ENCODE measurements around the gene CACNA2D3. TPM values are rescaled to one million over a fixed set of nuclear protein-coding genes. Genes with fewer than 3 reads are reported as not detected.

Gene CACNA2D3
- total and polyA plus RNA-seq, 2 experiments from 2014 or later = 1.1 to 2.5 TPM

- no peaks in the 10 kb centered on the region for H3K9me3 ChIP-seq (ENCODE audit: low read depth)
- H3K9me2 ChIP-seq (replicated peaks; ENCODE audit: insufficient read depth) = no peaks in the 10 kb centered on the region
- no peak overlapping the region for H3K4me2 ChIP-seq
- H3K4me3 ChIP-seq = no peak overlapping the region
- H3K27me3 ChIP-seq = no peaks in the 10 kb centered on the region
- no peaks in the 10 kb centered on the region for H3K36me3 ChIP-seq (replicated peaks; ENCODE audit: insufficient read depth, low read depth)
- H3K79me2 ChIP-seq = no peaks in the 10 kb centered on the region
- no peak for DNase-seq (ENCODE audit: low spot score)
- WGBS (ENCODE audit: low lambda C conversion rate, missing lambda C conversion rate) = 93% methylated on average over 3 of the region's 3 CpGs
- H3K27ac ChIP-seq = no peak overlapping the region
- H2AFZ ChIP-seq = no peak overlapping the region
- H4K20me1 ChIP-seq (ENCODE audit: insufficient read depth, poor library complexity, severe bottlenecking) = no peaks in the 10 kb centered on the region
- H3K4me1 ChIP-seq (ENCODE audit: insufficient read depth) = no peaks in the 10 kb centered on the region
- TF ChIP-seq EZH2phosphoT487 (IDR thresholded peaks at IDR 0.05; ENCODE audit: low read depth, severe bottlenecking, unreplicated experiment) = no peak
- TF ChIP-seq EZH2 (IDR thresholded peaks at IDR 0.05; ENCODE audit: borderline replicate concordance) = no peak
- no peak for TF ChIP-seq CTCF (IDR thresholded peaks at IDR 0.05; ENCODE audit: poor library complexity)
Observed at GRCh38 chr3:54814224-54814623, 691.9 kb downstream of the CACNA2D3 start.

DNA sequence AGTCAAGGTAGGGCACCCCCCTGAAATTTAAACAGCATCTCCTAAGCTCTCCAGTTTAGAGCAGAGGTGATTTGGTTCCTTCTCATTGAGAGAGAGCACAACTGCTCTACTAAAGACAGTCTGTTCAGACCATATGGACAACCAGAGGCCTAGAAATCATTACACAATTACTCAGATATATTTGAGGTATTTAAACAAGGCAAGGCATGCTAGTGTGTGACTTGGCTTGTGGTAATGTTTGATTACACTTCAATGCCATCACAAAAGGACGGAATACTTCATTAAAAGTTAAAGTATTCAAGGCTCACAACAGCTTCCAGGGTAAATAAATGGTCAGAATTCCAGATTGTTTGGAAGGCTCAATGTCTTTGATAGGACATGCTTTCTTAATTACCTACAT is 695.3 kb downstream of the CACNA2D3 start:
- Histone ChIP-seq H2AFZ (no peak overlapping the region), H3K9me2 (replicated peaks; ENCODE audit: insufficient read depth) (no peaks in the 10 kb centered on the region), H3K79me2 (no peaks in the 10 kb centered on the region), H3K36me3 (replicated peaks; ENCODE audit: insufficient read depth, low read depth) (no peaks in the 10 kb centered on the region), H3K4me1 (ENCODE audit: insufficient read depth) (peaks cover 5% of the 10 kb centered on the region), H3K9me3 (ENCODE audit: low read depth) (no peaks in the 10 kb centered on the region), H3K27me3 (no peaks in the 10 kb centered on the region), H3K4me3 (no peak overlapping the region), H4K20me1 (ENCODE audit: insufficient read depth, poor library complexity, severe bottlenecking) (no peaks in the 10 kb centered on the region), H3K27ac (no peak overlapping the region), H3K4me2 (no peak overlapping the region)
- DNase-seq (ENCODE audit: low spot score) = no peak
- WGBS (ENCODE audit: low lambda C conversion rate, missing lambda C conversion rate) = 96% methylated on average over 1 of the region's 1 CpG
- TF ChIP-seq EZH2phosphoT487 (IDR thresholded peaks at IDR 0.05; ENCODE audit: low read depth, severe bottlenecking, unreplicated experiment) (no peak), EZH2 (IDR thresholded peaks at IDR 0.05; ENCODE audit: borderline replicate concordance) (no peak), CTCF (IDR thresholded peaks at IDR 0.05; ENCODE audit: poor library complexity) (no peak)

GRCh38 chr3:54818486-54818885 is 696.1 kb downstream of the CACNA2D3 start:
- WGBS (ENCODE audit: low lambda C conversion rate, missing lambda C conversion rate) = 100% methylated on average over 2 of the region's 2 CpGs
- DNase-seq (ENCODE audit: low spot score) = no peak
- Histone ChIP-seq H3K4me3 (no peak overlapping the region), H3K9me3 (ENCODE audit: low read depth) (no peaks in the 10 kb centered on the region), H3K79me2 (no peaks in the 10 kb centered on the region), H3K27me3 (no peaks in the 10 kb centered on the region), H3K4me1 (ENCODE audit: insufficient read depth) (peaks cover 5% of the 10 kb centered on the region), H4K20me1 (ENCODE audit: insufficient read depth, poor library complexity, severe bottlenecking) (no peaks in the 10 kb centered on the region), H3K4me2 (no peak overlapping the region), H3K36me3 (replicated peaks; ENCODE audit: insufficient read depth, low read depth) (no peaks in the 10 kb centered on the region), H3K9me2 (replicated peaks; ENCODE audit: insufficient read depth) (no peaks in the 10 kb centered on the region), H2AFZ (no peak overlapping the region), H3K27ac (no peak overlapping the region)
- TF ChIP-seq EZH2 (IDR thresholded peaks at IDR 0.05; ENCODE audit: borderline replicate concordance) (no peak), CTCF (IDR thresholded peaks at IDR 0.05; ENCODE audit: poor library complexity) (no peak), EZH2phosphoT487 (IDR thresholded peaks at IDR 0.05; ENCODE audit: low read depth, severe bottlenecking, unreplicated experiment) (no peak)

GRCh38 chr3:54818942-54819341 is 696.6 kb downstream of the CACNA2D3 start:
- Histone ChIP-seq H3K79me2 (no peaks in the 10 kb centered on the region), H3K4me3 (no peak overlapping the region), H3K9me3 (ENCODE audit: low read depth) (no peaks in the 10 kb centered on the region), H3K36me3 (replicated peaks; ENCODE audit: insufficient read depth, low read depth) (no peaks in the 10 kb centered on the region), H3K27ac (no peak overlapping the region), H4K20me1 (ENCODE audit: insufficient read depth, poor library complexity, severe bottlenecking) (no peaks in the 10 kb centered on the region), H3K27me3 (no peaks in the 10 kb centered on the region), H3K4me1 (ENCODE audit: insufficient read depth) (peaks cover 5% of the 10 kb centered on the region), H3K4me2 (no peak overlapping the region), H3K9me2 (replicated peaks; ENCODE audit: insufficient read depth) (no peaks in the 10 kb centered on the region), H2AFZ (no peak overlapping the region)
- DNase-seq (ENCODE audit: low spot score) = no peak
- 95% methylated on average over 1 of the region's 1 CpG for WGBS (ENCODE audit: low lambda C conversion rate, missing lambda C conversion rate)
- TF ChIP-seq EZH2 (IDR thresholded peaks at IDR 0.05; ENCODE audit: borderline replicate concordance) = no peak
- TF ChIP-seq EZH2phosphoT487 (IDR thresholded peaks at IDR 0.05; ENCODE audit: low read depth, severe bottlenecking, unreplicated experiment) = no peak
- TF ChIP-seq CTCF (IDR thresholded peaks at IDR 0.05; ENCODE audit: poor library complexity) = no peak

Measured in hepatocyte (in vitro differentiated cells).